Neuronal stem cell (in vitro differentiated cells): ENCODE measurements around the gene NHEJ1.

Experiments used
- DNase-seq: peaks from one replicate; pipeline ENCODE4 v3.0.0-alpha.2; 2013; ENCODE audit warnings: low spot score
- H2AFZ ChIP-seq: one replicate; pipeline ENCODE4 v1.6.1; 2013; ENCODE audit warnings: mild to moderate bottlenecking, low read length, inconsistent platforms
- H2AK5ac ChIP-seq: 2 replicates; pipeline ENCODE4 v1.6.1; 2013; ENCODE audit warnings: low read depth, mild to moderate bottlenecking, inconsistent platforms, low read length, moderate library complexity, mixed read lengths
- H2BK120ac ChIP-seq: 2 replicates; pipeline ENCODE4 v1.6.1; 2013; ENCODE audit warnings: low read depth, mild to moderate bottlenecking, inconsistent platforms, low read length, moderate library complexity, mixed read lengths
- H2BK12ac ChIP-seq: one replicate; pipeline ENCODE4 v1.6.1; 2013; ENCODE audit warnings: low read length, inconsistent platforms
- H2BK15ac ChIP-seq: 2 replicates; pipeline ENCODE4 v1.6.1; 2013; ENCODE audit warnings: mild to moderate bottlenecking, low read length, inconsistent platforms, mixed read lengths
- H2BK5ac ChIP-seq: one replicate; pipeline ENCODE4 v1.6.1; 2013; ENCODE audit warnings: inconsistent platforms, mild to moderate bottlenecking, low read length, moderate library complexity
- H3K14ac ChIP-seq: one replicate; pipeline ENCODE4 v1.6.1; 2013; ENCODE audit warnings: low read length, inconsistent platforms
- H3K18ac ChIP-seq: 2 replicates; pipeline ENCODE4 v1.6.1; 2013; ENCODE audit warnings: low read length, inconsistent platforms
- H3K23ac ChIP-seq: 2 replicates; pipeline ENCODE4 v1.6.1; 2013; ENCODE audit warnings: low read depth, mild to moderate bottlenecking, mixed read lengths, low read length, inconsistent platforms; ENCODE audit not compliant: poor library complexity
- H3K27ac ChIP-seq: replicated peaks from 3 replicates; pipeline ENCODE4 v1.5.1; 2013; ENCODE audit warnings: low read length, inconsistent platforms
- H3K27me3 ChIP-seq, 3 experiments: 2 replicates each; pipeline ENCODE4 v1.6.1; 2013; ENCODE audit warnings: low read length in 3 of 3, mild to moderate bottlenecking in 2 of 3, inconsistent platforms in 1 of 3, low read depth in 1 of 3, mixed read lengths in 1 of 3, moderate library complexity in 1 of 3; ENCODE audit not compliant: control insufficient read depth in 3 of 3, insufficient read depth in 3 of 3
- H3K36me3 ChIP-seq, 2 donors: replicated peaks in 1 of 2; 2 replicates each; pipeline ENCODE4 v1.6.1; 2013; ENCODE audit warnings: low read length in 2 of 2; ENCODE audit not compliant: control insufficient read depth in 2 of 2, insufficient read depth in 2 of 2
- H3K4ac ChIP-seq: 2 replicates; pipeline ENCODE4 v1.6.1; 2013; ENCODE audit warnings: inconsistent platforms, mild to moderate bottlenecking, low read length, moderate library complexity
- H3K4me1 ChIP-seq, 2 donors: 1 replicate in 1 of 2; 2 replicates in 1 of 2; pipeline ENCODE4 v1.6.1; 2013; ENCODE audit warnings: low read length in 2 of 2, low read depth in 1 of 2; ENCODE audit not compliant: control insufficient read depth in 2 of 2, insufficient read depth in 1 of 2
- H3K4me2 ChIP-seq: one replicate; pipeline ENCODE4 v1.6.1; 2013; ENCODE audit warnings: mild to moderate bottlenecking, low read length, inconsistent platforms; ENCODE audit not compliant: insufficient read depth, poor library complexity, severe bottlenecking
- H3K4me3 ChIP-seq, 2 donors: 2 replicates each; pipeline ENCODE4 v1.5.1; 2013; ENCODE audit warnings: low read length in 2 of 2, mild to moderate bottlenecking in 2 of 2, inconsistent platforms in 1 of 2, moderate library complexity in 1 of 2
- H3K79me1 ChIP-seq: one replicate; pipeline ENCODE4 v1.6.1; 2013; ENCODE audit warnings: low read depth, mild to moderate bottlenecking, inconsistent platforms, low read length, moderate library complexity
- H3K9ac ChIP-seq: one replicate; pipeline ENCODE4 v1.6.1; 2013; ENCODE audit warnings: mild to moderate bottlenecking, low read depth, low read length, inconsistent platforms; ENCODE audit not compliant: poor library complexity
- H3K9me3 ChIP-seq, 2 donors: replicated peaks in 1 of 2; 2 replicates each; pipeline versions ENCODE3 to v1.6.1; 2013; ENCODE audit warnings: low read length in 2 of 2, mild to moderate bottlenecking in 2 of 2, inconsistent platforms in 1 of 2, low read depth in 1 of 2, mixed read lengths in 1 of 2, moderate library complexity in 1 of 2; ENCODE audit not compliant: control insufficient read depth in 2 of 2, insufficient read depth in 1 of 2
- H4K8ac ChIP-seq: one replicate; pipeline ENCODE4 v1.6.1; 2013; ENCODE audit warnings: low read depth, mild to moderate bottlenecking, inconsistent platforms, low read length, moderate library complexity
- H4K91ac ChIP-seq: one replicate; pipeline ENCODE4 v1.6.1; 2013; ENCODE audit warnings: low read length, low read depth, mild to moderate bottlenecking, inconsistent platforms; ENCODE audit not compliant: poor library complexity
- WGBS, 2 donors: extraction: QIAGEN DNeasy Blood & Tissue Kit; methylation state at CpG; one replicate each; pipeline ENCODE4 v1.1.7; 2013; ENCODE audit warnings: missing lambda C conversion rate in 2 of 2, mixed read lengths in 1 of 2; ENCODE audit not compliant: insufficient read length in 2 of 2, insufficient replicate concordance in 1 of 2; ENCODE audit errors: extremely low coverage in 2 of 2; 5-methylcytosine and 5-hydroxymethylcytosine counted together

The NHEJ1 gene

DNA sequence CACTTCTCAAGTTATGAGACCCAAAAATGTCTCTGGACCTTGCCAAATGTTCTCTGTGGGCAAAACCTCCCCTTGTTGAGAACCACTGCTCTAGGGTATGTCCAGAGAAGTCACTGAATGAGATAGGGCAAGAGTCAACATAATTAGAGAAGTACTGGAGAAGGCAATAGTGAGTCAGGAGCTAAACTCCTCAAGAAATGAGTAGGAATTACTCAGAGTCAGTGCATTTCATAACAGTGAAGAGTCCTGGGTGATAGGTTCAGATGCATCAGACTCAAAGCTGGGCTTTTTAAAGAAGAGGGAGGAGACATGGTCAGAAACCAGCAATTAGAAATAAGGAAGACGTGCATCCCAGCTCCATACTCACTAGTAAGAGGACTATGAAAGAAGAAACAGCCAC, 61.3 kb downstream of the NHEJ1 start:
- no peak overlapping the region for H2BK12ac ChIP-seq

DNA sequence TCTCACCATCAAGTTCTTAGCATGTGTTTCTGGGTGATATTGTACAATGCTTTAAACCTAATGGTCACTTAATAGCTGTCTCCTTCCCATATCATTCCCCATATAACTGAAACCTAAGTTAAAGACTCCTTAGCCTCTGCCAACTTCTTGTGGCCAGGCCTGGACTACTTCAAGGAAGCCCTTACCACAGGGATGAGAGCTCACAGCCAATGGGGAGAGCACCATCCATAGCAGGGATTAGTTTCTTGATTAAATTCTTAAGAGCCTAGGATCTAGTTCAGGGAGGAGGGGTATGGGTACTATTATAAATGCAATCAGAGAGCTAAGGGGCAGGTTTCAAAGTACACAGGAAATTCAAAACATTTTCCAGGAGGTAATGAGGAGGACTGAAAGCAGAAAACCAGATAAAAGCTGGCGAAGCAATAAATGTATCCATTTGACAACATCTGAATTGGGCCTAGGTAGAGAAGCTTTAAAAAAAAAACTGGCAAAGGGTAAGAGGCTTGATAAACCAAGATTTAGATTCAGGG, 65.1 kb downstream of the NHEJ1 start:
- Histone ChIP-seq H3K18ac (no peak overlapping the region), H3K14ac (no peak overlapping the region), H4K8ac (no peak overlapping the region), H2AK5ac (no peak overlapping the region), H2BK120ac (no peak overlapping the region), H3K23ac (no peak overlapping the region), H2AFZ (no peak overlapping the region), H3K79me1 (no peaks in the 10 kb centered on the region), H3K9ac (no peak overlapping the region), H2BK15ac (no peak overlapping the region), H3K4ac (no peak overlapping the region), H2BK12ac (no peak overlapping the region), H3K4me1 (no peaks in the 10 kb centered on the region), H3K27ac (no peak overlapping the region), H3K9me3 (no peaks in the 10 kb centered on the region), H3K4me3 (no peak overlapping the region), H2BK5ac (no peak overlapping the region), H3K4me2 (no peak overlapping the region), H4K91ac (no peak overlapping the region), H3K36me3 (no peaks in the 10 kb centered on the region), H3K27me3 (no peaks in the 10 kb centered on the region)
- no peak for DNase-seq
- WGBS, 2 donors: no CpG with 5 or more reads among the region's 1 CpG

More for the DNA sequence above, 61.3 kb downstream of the NHEJ1 start:
- no peak overlapping the region for H3K23ac ChIP-seq
- WGBS, 2 donors: no CpG with 5 or more reads among the region's 1 CpG
- no peak overlapping the region for H3K14ac ChIP-seq
- H3K4me2 ChIP-seq: no peak overlapping the region
- H2BK5ac ChIP-seq: no peak overlapping the region
- H4K8ac ChIP-seq: no peak overlapping the region
- H2BK120ac ChIP-seq: no peak overlapping the region
- no peak overlapping the region for H3K18ac ChIP-seq
- H2AFZ ChIP-seq: no peak overlapping the region
- no peak overlapping the region for H3K27ac ChIP-seq
- H4K91ac ChIP-seq: no peak overlapping the region
- DNase-seq: no peak
- H3K4me1 ChIP-seq: no peaks in the 10 kb centered on the region
- H3K4ac ChIP-seq: no peak overlapping the region
- no peak overlapping the region for H2AK5ac ChIP-seq
- no peaks in the 10 kb centered on the region for H3K79me1 ChIP-seq
- H3K36me3 ChIP-seq: no peaks in the 10 kb centered on the region
- H2BK15ac ChIP-seq: no peak overlapping the region
- no peak overlapping the region for H3K4me3 ChIP-seq
- no peaks in the 10 kb centered on the region for H3K9me3 ChIP-seq
- H3K9ac ChIP-seq: no peak overlapping the region
- H3K27me3 ChIP-seq: no peaks in the 10 kb centered on the region

DNA sequence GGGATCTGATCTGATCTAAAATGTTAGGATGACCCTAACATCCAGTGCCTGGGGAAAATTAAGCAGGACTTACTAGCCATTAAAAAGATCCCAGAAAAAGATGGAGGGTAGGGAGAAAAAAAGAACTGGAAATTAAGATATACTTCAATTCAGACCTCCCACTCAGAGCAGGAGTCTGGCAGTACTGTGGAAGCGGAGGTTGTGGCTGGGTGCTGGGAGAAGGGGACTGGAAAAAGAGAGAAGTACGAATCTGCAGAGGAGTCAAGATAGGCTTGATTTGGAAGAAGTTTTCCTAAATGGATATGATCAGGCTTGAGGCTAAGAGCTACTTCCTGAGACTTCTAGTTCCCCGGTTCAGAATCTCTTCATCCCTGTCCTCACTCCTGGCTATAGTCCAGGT, 66.4 kb downstream of the NHEJ1 start:
- Histone ChIP-seq H2BK15ac (no peak overlapping the region), H3K36me3 (no peaks in the 10 kb centered on the region), H2AK5ac (no peak overlapping the region), H2AFZ (no peak overlapping the region), H3K27me3 (no peaks in the 10 kb centered on the region), H2BK12ac (no peak overlapping the region), H3K4me2 (no peak overlapping the region), H3K23ac (no peak overlapping the region), H2BK5ac (no peak overlapping the region), H3K27ac (no peak overlapping the region), H2BK120ac (no peak overlapping the region), H3K9ac (no peak overlapping the region), H3K9me3 (no peaks in the 10 kb centered on the region), H4K91ac (no peak overlapping the region), H3K4me1 (no peaks in the 10 kb centered on the region), H3K18ac (no peak overlapping the region), H3K4me3 (no peak overlapping the region), H3K14ac (no peak overlapping the region), H4K8ac (no peak overlapping the region), H3K4ac (no peak overlapping the region), H3K79me1 (no peaks in the 10 kb centered on the region)
- no peak for DNase-seq
- no CpG with 5 or more reads among the region's 3 CpGs for WGBS, 2 donors

DNA sequence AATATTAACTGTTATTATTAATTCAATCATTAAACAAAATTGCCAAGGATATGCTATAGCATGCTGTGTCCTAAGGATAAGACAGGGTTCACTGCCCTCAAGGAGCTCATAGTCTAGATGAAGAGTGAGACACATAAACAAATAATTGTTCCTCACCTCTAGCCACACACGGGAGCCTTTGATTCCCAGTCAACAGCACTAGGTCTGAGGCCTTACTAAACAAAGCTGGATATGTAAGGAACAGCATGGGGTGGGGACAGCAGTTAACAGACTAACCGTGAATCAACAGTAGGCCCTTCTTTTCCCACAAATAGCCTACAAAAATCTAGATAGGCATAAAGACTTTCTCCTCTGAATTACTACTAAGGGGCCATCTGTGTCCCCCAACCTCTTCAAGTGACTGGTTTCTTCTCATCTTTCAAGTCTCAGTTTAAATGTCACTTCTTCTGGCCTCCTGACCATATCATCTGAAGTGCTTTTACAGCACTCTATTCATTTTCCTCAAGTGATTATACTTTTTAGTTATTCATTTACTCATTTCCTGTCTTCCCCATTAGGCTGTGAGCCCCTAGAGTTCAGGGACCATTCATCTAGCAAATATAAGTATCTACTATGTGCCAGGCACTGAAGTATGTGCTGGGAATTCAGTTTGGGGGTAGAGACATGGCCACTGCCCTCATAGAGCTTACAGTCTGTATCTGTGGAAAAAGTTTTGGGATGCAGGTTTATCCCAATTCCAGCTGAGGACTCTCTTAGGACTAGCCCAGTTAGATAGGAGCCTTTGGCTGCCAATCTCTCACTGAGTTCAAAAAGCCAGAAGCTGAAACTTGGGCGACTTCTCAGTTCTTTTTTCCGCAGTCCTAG, 69.9 kb downstream of the NHEJ1 start:
- no peak for DNase-seq
- no peak overlapping the region for H4K8ac ChIP-seq
- no peak overlapping the region for H3K23ac ChIP-seq
- no peak overlapping the region for H3K18ac ChIP-seq
- H2BK120ac ChIP-seq: no peak overlapping the region
- H2BK15ac ChIP-seq: no peak overlapping the region
- no CpG with 5 or more reads among the region's 4 CpGs for WGBS, 2 donors
- H3K4me2 ChIP-seq: no peak overlapping the region
- H3K27ac ChIP-seq: no peak overlapping the region
- no peaks in the 10 kb centered on the region for H3K79me1 ChIP-seq
- peaks cover 0 to 10% of the 10 kb centered on the region in 2 donors for H3K4me1 ChIP-seq
- no peak overlapping the region for H4K91ac ChIP-seq
- no peak overlapping the region for H2BK5ac ChIP-seq
- H2AK5ac ChIP-seq: no peak overlapping the region
- no peak overlapping the region for H3K4ac ChIP-seq
- no peak overlapping the region for H3K9ac ChIP-seq
- H3K27me3 ChIP-seq: no peaks in the 10 kb centered on the region
- H3K36me3 ChIP-seq: no peaks in the 10 kb centered on the region
- H3K14ac ChIP-seq: no peak overlapping the region
- no peak overlapping the region for H2BK12ac ChIP-seq
- no peaks in the 10 kb centered on the region for H3K9me3 ChIP-seq
- H2AFZ ChIP-seq: no peak overlapping the region
- no peak overlapping the region for H3K4me3 ChIP-seq
